SK-MEL-5 (cell line): Measurements from ENCODE around the gene CSPG4. TPM values are rescaled to one million over a fixed set of nuclear protein-coding genes. Genes with fewer than 3 reads are reported as not detected.
"Not testable (repeated sequence)": the region's sequence is repeated elsewhere in the genome, so short reads cannot be mapped to it uniquely, and the experiment has no call there.

ENCODE experiments used
- DNase-seq: peaks from one replicate; pipeline ENCODE4 v3.0.0-alpha.2; 2016; ENCODE audit warnings: low read depth, low spot score
- in situ Hi-C: cut with HindIII; loops from 2 replicates; pipeline ENCODE4 v1.10.0; 2016; ENCODE audit warnings: low sequenced_read_pairs, high pct_unique_total_duplicates, low pct_unique_long_range_greater_than_20kb
- total RNA-seq: library from RNA; depleted of rRNA; stranded (reverse); fragments of >200 nt; shearing (Covaris generic); gene quantifications from 2 replicates; pipeline ENCODE4 v1.2.3, GENCODE V29; 2014

The CSPG4 gene
- total RNA-seq, 1 experiment from 2014 or later: 11.8 TPM

GRCh38 chr15:75730376-75731247 lies 18.0 kb upstream of the CSPG4 start:
- DNase-seq, in situ Hi-C loops: not testable (repeated sequence)

- no peak for DNase-seq
- in situ Hi-C loops: no loop called here
Observed at GRCh38 chr15:75729326-75730069, 16.9 kb upstream of the CSPG4 start.

GRCh38 chr15:75727851-75728715 lies 15.4 kb upstream of the CSPG4 start:
- in situ Hi-C loops: no loop called here

GRCh38 chr15:75727031-75727531 lies 14.4 kb upstream of the CSPG4 start:
- in situ Hi-C loops: no loop called here
- DNase-seq: no peak

More at GRCh38 chr15:75727851-75728715, 15.4 kb upstream of the CSPG4 start:
- DNase-seq: peak; percentile 65

GRCh38 chr15:75725719-75726607 lies 13.3 kb upstream of the CSPG4 start:
- in situ Hi-C loops: no loop called here
- DNase-seq: no peak

- in situ Hi-C loops: no loop called here
- DNase-seq: no peak
Observed at GRCh38 chr15:75725006-75725718, 12.5 kb upstream of the CSPG4 start.

GRCh38 chr15:75723847-75724660 lies 11.4 kb upstream of the CSPG4 start:
- peak; percentile 50 for DNase-seq
- in situ Hi-C loops: no loop called here

- in situ Hi-C loops: no loop called here
- DNase-seq: no peak
Observed at GRCh38 chr15:75723171-75723846, 10.7 kb upstream of the CSPG4 start.

GRCh38 chr15:75721923-75722870 lies 9.5 kb upstream of the CSPG4 start:
- no peak for DNase-seq
- in situ Hi-C loops: no loop called here

- DNase-seq: no peak
- in situ Hi-C loops: no loop called here
Observed at GRCh38 chr15:75721480-75721922, 8.9 kb upstream of the CSPG4 start.

- peak; percentile 41 for DNase-seq
Observed at GRCh38 chr15:75720787-75721479, 8.3 kb upstream of the CSPG4 start.

GRCh38 chr15:75720297-75720696 lies 7.6 kb upstream of the CSPG4 start:
- in situ Hi-C loops: no loop called here
- DNase-seq: no peak

More at GRCh38 chr15:75720787-75721479, 8.3 kb upstream of the CSPG4 start:
- in situ Hi-C loops: no loop called here

GRCh38 chr15:75718328-75718727 lies 5.7 kb upstream of the CSPG4 start:
- in situ Hi-C loops: no loop called here
- no peak for DNase-seq
